Suppressor macrophage (primary cell): Measurements from ENCODE around the gene BLOC1S2.
A peak's percentile ranks its signal among the peaks of the same experiment; 100 is the strongest.
"Not testable (repeated sequence)": the region's sequence is repeated elsewhere in the genome, so short reads cannot be mapped to it uniquely, and the experiment has no call there.

Source experiments
- DNase-seq, 4 experiments: peaks; one replicate each; pipeline ENCODE4 v3.0.0-alpha.2; 2020 to 2022

The BLOC1S2 gene

GRCh38 chr10:100289641-100290040, 3.2 kb upstream of the BLOC1S2 start:
- DNase-seq: peak in 1 of 4 experiments; percentile 31

GRCh38 chr10:100288196-100288595, 1.7 kb upstream of the BLOC1S2 start:
- DNase-seq: peak in 1 of 4 experiments; percentile 6

- no peak for DNase-seq
Measured at GRCh38 chr10:100287756-100288155, 1.3 kb upstream of the BLOC1S2 start.

- DNase-seq: peak in 3 of 4 experiments; percentile 22 to 39 (median 31)
Measured at GRCh38 chr10:100285326-100285725, 1.2 kb downstream of the BLOC1S2 start.

- DNase-seq: peak in 2 of 4 experiments; percentile 21 to 37
Measured at GRCh38 chr10:100282907-100283306, 3.6 kb downstream of the BLOC1S2 start.

- DNase-seq: not testable (repeated sequence)
Measured at GRCh38 chr10:100276971-100277370, 9.5 kb downstream of the BLOC1S2 start.

GRCh38 chr10:100267239-100268104, 19.0 kb downstream of the BLOC1S2 start, which contains the start of gene CWF19L1:
TSS of gene CWF19L1 (minus strand) at chr10:100267638. CDS start at chr10:100267593, 45 bp downstream.
- DNase-seq: peak; percentile 85 to 90 (median 87)

- no peak for DNase-seq
Measured at GRCh38 chr10:100265821-100266485, 20.5 kb downstream of the BLOC1S2 start.

GRCh38 chr10:100254191-100254590, 32.3 kb downstream of the BLOC1S2 start:
- peak in 3 of 4 experiments; percentile 17 to 56 (median 30) for DNase-seq

- peak in 2 of 4 experiments; percentile 10 to 34 for DNase-seq
Measured at GRCh38 chr10:100253041-100253440, 33.4 kb downstream of the BLOC1S2 start.

- no peak for DNase-seq
Measured at GRCh38 chr10:100248820-100249219, 37.7 kb downstream of the BLOC1S2 start.

GRCh38 chr10:100245484-100246220, 40.8 kb downstream of the BLOC1S2 start:
- no peak for DNase-seq

- DNase-seq: no peak
Measured at GRCh38 chr10:100239851-100240250, 46.6 kb downstream of the BLOC1S2 start.

- no peak for DNase-seq
Measured at GRCh38 chr10:100238429-100238828, 48.1 kb downstream of the BLOC1S2 start.

GRCh38 chr10:100232101-100232500, 54.4 kb downstream of the BLOC1S2 start:
- DNase-seq: no peak

GRCh38 chr10:100229819-100230422, 56.6 kb downstream of the BLOC1S2 start:
- DNase-seq: peak in 2 of 4 experiments; percentile 3 to 6

GRCh38 chr10:100223879-100224278, 62.6 kb downstream of the BLOC1S2 start:
- DNase-seq: no peak
